NCI-H446 treated with DMSO at 0.1 percent for 48 hours (cell line): ENCODE data around the gene CROCC2.
A peak's percentile ranks its signal among the peaks of the same experiment; 100 is the strongest.

Source experiments
- DNase-seq: peaks from one replicate; lab custom pipeline; 2025; lab: John Stamatoyannopoulos, UW

Gene CROCC2

DNA sequence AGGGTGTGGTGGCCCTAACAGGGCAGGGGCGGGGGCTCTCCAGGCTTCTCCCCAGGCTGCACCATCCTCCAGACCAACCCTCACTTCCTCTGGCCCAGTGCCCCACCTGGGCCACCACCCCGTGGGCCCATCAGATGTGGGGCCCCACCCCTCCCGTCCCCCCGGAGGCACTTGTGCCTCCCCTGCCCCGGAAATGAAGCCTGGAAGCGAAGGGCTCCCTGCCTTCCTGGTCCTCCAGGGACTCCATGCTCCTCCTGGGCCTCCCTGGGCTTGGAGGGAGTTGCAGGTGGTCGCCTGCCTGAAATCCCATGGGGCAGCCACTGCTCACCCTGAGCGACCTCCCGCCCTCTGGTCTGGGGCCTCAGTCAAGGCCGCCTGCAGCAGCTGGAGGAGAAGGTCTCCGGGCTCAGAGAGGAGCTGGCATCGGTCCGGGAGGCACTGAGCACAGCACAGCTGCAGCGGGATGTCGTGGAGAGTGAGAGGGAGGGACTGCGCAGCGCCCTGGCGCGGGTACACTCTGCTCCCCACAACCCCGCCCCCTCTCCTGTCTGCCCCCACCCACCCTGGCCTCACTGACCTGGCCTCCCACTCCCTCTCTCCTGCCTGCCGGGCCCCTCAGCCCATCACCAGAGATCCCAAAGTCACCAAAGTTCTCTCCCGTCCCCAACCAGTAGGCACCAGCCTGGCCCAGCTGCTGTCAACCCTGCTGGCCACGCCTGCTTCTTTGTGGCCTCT is 28.0 kb downstream of the CROCC2 start:
- DNase-seq, result no peak

DNA sequence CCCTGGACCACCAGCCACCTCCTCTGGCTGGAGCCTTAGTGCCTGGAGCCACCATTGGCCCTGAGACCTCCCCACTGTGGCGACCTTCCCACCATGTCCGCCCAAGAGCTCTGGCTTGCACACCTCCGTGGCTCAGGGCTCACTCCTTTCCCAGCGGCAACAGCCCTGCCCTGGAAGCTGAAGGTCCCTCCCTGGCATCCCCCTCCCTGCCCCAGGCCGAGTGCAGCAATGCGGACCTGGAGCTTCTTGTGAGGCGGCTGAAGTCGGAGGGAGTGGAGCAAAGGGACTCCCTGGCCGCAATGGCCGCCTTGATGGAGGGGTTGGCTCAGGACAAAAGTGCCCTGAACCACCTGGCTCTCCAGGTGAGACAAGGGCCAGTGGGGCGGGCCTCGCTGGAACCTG is 28.6 kb downstream of the CROCC2 start:
- no peak for DNase-seq

DNA sequence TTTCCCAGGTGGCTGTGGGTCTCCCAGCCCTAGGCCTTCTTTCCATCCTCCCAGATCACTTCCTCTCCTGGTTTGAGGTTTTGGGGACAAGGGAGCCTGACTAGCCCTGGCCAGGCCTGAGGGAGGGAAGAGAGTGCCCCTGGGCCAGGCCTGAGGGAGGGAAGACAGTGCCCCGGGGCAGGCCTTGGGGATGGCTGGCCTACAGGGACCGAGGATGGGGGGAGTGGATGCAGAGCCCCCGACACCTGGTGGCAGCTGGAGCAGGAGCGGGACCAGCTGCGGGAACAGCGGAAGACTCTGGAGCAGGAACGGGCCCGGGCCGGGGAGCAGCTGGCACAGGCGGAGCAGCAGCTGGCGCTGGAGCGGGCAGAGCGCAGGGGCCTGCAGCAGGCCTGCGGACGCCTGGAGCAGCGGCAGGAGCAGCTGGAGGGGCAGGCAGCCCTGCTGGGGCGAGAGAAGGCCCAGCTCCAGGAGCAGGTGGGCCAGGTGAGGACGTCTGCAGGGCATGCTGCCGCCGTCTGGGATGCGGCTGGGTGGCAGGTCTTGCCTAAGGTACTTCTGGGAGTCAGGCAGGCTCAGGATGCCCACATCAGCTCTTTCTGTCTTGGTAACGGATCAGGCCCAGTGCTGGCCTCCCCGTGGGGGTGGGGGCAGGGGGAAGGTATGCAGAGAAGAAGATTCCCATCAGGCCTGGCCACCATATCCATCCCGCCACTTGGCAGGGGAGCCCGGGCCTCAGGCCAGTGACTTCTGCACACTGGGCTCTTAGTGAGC is 29.2 kb downstream of the CROCC2 start:
- no peak for DNase-seq

DNA sequence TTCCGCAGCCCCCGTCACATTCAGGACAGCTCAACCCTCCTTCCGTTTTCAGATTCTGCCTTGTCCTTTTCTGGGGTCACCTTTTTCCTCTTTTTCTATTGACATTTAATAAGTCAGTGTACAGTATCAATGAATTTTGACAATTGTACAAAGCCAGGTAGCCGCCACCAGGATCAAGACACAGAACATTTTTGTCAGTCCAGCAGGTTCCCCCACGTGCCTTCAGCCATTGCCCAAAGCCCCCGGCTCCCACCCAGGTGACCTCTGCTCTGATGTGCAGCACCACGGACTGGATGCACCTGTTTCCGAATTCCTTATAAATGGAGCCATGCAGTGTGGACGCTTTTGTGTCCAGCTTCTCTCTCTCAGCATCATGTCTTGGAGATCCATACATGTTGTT is 30.0 kb downstream of the CROCC2 start:
- DNase-seq, result no peak

DNA sequence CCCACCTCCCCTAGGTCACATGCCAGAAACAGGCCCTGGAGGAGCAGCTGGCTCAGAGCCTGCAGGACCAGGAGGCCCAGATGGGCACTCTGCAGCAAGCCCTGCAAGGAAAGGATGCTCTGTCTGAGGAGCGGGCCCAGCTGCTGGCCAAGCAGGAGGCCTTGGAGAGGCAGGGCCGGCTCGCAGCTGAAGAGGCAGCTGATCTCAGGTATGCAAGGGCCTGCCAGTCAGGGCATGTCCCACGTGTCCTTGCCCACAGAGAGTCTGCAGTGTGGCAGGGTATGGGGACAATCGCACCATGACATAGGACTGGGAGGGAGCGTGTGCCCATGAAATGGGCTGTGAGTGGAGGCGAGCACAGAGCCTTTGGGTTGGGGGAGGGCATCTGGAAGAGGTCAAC is 39.9 kb downstream of the CROCC2 start:
- DNase-seq, result no peak

DNA sequence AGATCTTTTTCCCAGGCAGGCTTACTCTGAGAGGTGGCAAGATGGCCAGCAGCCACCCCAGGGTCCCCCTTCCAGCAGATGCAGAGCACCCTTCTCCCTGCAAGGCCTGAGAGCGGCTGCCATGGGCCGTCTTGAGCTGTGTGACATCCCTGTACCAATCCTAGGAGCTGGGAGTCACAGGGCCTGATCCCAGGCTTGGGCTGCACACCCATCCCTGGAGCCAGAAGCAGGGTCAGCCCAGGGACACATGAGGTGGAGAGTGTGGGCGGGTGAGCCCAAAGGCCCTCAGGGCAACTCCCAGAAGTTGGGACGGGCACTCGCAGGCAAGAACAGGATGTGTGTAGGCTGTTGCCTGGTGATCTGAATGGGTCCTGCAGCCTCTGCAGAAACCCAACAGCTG is 40.5 kb downstream of the CROCC2 start:
- no peak for DNase-seq

DNA sequence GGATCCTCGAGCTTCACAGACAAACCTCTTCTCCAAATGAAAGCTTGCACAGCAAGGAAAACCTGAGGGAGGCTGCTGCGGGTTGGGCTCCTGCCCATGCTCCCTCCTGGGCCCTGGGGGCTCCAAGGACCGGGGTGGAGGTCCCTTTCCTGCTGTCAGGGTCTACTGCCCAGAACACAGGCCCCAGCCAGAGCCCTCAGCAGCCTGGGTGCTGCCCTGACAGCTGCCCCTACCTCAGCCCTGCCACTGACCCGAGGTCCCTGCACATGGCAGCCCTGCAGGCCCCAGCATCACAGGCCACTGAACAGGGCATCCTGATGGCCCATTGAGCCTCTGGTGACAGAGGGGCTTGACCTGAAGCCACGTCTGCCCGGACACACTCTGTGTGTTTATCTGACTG is 41.0 kb downstream of the CROCC2 start:
- no peak for DNase-seq

DNA sequence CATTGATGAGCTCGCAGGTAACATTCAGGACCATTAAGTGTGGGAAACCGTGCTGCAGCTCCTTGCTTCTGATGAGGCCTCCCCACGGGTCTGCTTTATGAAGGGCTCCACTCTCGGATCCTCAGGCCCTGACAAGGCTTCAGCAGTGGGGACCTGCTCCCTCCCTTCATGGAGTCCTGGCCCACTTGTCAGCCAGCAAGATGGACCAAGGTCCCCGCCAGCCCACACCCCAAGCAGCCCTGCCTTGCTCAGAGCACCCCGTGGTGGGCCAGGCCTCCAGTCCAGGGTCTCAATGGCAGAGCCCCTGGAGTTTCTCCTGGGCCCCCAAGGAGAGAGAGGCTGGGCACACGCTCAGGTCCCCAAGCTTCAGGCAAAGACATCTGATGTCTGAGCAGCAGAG is 41.5 kb downstream of the CROCC2 start:
- no peak for DNase-seq

DNA sequence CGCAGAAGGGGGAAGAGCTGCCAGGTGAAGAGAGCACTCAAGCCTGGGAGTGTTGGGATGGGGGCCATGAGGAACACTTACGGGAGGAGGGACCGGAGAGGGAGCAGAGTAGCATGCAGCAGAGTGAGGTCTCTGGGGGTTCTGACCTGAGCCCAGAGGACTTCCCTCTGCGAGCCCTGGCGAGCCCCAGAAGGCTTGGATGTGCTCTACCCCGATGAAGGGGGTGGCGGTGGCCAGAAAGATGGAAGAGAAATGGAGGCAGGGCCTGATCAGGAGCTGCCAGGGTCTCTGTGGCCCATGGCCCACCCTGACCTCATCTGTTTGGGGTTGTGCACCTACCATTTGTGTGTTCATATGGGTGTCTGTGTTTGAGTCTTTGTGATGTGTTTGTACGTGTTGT is 42.0 kb downstream of the CROCC2 start:
- no peak for DNase-seq

DNA sequence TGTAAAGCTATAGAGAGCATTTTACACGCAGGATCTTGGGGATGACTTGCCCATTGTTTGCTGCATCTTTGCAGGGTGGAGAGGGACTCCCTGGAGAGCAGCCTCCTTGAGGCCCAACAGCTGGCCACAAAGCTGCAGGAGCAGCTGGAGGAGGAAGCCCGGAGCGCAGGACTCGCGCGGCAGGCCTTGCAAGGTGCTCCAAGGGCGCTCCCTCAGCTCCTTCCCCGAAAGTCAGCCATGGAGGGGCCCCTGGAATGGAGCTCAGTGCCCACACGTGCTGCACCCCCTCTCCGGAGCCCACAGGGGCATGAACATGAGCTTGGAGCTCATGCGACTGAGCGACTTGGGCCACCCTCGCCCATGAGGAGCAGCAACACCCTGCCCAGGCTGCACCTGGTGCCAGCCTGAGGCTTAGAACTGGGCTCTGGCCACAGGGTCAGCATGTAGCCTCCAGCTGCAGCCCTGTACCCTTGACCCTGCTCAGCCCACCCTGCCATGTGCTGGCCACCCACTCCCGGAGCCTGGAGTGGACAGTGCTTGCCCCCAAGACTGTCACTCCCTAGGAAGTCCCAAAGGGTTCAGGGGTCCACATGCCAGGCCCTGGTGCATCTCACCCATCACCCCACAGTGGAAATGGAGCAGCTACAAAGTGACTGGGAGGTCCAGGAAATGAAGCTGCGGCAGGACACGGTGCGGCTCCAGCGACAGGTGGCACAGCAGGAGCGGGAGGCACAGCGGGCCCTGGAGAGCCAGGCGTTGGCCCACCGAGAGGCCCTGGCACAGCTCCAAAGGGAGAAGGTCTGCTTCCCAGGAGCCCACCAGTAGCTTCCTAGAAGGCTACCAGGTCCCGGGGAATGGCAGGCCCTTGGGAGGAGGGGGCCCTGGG is 43.0 kb downstream of the CROCC2 start:
- no peak for DNase-seq

DNA sequence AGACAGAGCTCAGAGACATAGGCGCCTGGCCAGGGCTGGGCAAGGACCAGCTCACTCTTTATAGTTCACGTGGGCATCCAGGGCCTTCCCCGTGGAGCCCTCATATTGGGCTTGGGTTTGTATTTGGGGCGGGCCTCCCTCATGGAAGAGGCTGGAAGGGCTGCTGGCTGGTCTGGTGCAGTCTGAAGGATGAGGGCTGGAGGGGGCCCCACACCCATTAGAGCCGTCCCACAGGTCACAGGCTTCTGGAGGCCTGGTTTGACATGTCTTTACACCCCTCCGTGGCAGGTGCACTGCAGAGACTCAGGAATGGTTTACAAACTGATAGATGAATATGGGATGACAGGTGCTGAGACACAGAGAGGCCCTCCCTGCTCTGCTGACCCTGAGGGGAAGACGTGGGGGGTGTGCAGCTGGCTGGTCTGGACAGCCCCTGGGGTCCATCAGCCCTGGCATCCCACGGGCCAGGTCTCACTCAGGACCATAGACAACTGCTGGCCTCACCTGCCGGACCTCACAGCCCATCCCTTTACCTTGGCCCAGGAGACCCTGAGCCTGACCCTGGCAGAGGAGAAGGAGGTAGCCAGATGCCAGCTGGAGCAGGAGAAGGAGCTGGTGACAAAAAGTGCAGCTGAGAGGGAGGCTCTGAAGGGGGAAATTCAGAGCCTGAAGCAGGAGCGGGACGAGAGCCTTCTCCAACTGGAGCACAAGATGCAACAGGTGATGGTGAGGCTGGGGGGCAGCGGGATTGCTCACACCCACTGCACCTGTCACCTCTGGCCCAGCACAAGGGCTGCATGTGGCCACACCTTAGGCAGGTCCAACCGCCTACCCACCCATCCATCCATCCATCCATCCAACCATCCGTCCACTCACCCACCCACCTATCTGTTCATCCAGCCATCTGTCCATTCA is 43.9 kb downstream of the CROCC2 start:
- no peak for DNase-seq

DNA sequence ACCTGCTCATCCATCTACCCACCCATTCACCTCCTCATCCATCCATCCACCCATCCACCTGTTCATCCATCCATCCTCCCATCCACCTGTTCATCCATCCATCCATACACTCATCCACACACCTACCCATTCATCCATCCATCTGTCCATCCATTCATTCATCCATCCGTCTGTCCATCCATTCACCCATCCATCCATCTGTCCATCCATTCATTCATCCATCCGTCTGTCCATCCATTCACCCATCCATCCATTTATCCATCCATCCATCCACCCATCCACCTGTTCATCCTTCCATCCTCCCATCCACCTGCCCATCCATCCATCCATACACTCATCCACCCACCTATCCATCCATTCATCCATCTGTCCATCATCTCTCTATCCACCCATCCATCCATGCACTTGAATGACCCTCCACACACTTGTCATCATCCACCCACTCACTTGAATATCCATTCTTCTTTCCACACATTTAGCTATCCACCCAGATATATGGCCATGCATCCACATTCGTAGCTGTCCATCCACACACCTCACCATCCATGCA is 45.0 kb downstream of the CROCC2 start:
- DNase-seq, result no peak

DNA sequence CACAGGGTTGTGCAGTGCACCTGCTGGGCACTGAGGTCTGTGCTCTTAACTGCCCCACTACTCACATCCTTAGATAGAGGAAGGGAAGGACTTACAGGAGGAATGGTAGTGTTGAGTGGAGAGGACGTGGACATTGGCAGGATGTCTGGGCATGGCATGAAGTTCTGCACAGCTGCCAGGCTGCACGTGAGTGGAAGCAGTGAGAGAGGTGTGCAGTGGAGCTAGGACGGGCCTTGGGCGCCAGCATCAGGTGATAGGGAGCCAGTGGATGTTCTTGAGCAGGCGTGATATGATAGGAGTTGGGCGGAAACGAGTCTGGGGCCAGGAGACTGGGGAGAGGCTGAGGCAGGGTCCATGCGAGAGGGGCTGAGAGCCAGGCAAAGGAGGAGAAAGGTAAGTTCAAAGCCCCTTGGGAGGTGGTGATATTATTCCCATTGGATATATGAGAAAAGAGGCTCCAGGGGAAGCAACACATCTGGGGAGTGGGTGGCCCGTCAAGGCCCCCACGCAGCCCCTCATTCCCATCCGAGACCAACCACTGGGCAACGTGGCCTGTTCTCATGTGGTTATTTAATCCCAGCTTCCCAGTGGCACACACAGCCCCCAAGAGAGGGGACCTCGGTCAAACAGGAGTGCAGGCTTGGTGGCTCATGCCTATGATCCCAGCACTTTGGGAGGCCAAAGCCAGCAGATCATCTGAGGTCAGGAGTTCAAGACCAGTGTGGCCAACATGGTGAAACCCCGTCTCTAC is 46.5 kb downstream of the CROCC2 start:
- no peak for DNase-seq

DNA sequence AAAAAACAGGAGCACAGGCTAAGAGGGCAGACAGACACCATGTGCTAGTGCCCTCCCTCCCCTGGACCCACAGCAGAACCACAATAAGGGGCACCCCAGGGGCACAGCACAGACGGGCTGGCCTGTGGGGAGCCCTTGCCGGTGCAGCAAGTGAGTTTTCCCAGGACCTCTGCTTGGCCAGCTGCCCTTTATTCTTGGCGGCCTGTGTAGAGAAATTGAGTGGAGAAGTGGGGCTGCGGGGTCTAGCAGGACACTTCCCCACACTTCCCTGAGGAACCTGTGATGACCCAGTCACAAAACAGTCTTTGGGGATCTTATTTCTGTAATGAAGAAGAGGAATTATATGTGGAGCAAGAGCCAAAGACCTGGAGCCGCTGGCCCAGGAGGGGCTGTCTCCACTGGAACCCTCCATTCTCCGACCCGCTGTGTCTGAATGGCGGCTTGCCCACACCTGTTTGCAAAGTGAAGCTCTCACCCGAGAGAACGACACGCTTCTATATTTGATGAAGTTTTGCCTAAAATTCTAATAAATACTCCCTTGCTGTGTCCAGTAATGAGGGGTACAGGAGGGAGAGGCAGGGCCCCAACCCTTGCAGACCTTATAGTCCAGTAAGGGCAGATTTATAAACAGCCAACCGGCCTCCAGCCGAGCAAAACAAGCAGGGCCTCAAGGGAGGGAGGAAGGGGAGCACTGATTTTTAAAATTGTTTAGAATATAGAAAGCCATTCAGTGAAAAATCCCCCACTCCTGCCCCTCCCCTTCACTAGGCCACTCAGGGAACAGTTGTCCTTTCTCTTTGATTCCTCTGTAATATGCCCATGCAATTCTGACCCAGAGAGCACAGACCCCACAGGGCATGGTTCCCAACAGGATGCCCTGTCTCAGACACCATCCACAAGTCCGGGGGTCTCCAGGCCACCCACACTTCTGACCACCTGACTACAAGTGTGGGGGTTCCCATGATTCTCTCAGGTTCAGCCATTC is 47.6 kb downstream of the CROCC2 start:
- DNase-seq, result no peak

DNA sequence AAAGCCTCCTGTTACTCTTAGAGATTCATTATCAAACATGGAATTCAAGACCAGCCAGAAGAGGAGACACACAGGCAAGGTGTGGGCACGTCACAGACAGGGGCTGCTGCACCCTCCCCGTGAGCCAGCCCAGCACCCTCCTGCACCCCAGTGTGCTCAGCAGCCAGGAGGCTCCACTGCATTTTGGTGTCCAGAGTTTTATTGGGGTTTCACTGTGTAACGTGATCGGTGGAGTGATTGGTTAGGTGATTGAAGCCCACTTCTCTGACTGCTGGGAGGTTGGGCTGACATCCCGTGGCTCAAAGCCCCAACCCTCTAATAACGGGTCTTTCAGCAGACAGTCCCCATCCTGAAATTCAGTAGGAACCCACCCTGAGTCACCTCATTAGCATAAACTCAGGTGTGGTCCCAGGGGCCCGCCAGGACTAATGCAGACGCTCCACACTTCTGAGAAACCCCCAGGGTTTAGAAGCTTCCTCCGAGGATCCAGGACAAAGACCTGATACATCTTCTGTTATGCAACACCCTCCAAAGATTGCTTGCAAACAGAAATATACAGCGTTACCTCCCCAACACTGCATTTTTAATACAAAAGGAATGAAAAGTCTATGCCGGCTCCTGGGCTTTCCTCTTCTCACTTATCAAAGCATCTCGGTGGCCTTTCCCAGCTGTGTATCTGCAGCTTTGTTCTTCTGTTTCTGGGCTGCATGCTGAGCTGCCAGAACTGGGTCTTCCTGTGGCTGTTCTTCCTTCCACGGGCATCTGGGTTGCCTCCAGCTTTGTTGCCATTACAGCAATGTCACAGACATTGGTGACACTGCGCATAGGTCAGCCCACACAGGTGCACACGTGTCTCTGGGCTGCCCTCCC is 48.5 kb downstream of the CROCC2 start:
- DNase-seq, result no peak

DNA sequence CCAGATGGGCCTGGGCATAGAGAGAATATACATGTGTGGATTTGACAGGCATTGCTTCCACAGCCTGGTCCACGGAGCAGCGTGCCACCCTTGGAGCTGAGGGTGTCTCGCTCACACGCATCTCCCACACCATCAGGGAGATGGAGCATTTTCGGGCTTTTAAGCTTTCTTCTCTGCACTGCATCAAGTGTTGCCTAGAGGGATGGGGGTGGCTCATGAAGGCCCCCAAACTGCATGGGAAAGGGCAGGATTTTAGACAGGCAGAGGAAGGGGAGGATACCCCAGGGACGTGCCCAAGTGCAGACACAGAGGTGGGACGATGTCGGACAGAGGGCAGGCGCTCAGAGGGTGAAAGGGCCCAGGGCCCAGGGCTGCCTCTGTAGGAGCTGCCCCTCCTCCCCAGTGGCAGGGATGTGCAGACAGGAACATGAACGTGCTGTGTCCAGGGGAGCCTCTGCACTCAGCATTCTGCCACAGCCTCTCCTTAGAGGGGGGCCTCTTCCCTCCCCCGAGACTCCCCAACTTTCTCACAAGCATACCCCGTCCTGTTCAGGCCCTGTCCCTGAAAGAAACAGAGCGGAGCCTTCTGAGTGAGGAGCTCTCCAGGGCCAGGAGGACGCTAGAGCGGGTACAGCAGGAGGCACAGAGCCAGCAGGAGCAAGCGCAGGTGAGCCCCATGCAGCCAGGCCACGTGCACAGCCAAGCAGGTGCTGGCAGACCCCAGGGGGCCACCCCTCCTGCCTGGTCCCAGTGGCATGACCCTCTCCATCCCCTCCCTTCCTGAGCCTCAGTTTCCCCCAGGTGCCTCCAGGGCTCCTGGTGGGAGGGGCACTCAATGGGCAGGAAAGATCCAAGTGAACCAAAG is 49.4 kb downstream of the CROCC2 start:
- no peak for DNase-seq

DNA sequence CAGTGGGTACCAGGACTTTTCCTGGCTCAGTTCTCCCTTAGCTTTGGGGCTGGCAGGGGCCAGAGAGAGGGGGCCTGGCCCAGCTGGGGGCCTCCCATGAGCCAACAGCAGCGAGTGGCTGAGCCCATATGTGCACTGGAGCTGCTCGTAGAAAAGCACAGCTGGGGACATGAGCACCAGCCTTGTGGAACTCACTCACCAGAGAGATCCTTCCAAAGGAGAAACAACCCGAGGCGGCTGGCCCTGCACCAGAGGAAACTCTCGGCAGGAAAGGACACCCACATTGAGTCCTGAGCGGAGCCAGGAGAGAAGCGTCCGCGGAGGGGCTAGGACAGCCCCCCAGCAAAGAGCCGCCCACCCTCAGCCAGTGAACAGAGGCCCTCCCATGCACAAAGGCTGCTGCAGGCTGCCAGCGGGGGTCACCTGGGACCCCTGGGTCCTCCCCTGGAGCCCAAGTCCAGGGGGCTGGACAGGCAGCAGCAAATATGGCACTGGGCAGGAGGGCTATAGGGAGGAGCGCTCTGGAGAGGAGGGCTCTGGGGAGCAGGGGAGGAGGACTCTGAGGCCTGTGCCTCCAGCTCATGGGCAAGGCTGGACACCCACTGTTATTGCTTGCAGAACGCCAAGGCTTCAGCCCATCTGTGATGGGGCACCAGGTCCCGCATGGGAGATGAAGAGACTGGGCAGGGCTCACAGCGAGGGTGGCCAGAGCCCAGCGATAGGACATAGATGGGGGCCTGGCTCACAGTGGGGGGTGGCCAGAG is 50.2 kb downstream of the CROCC2 start:
- DNase-seq, result peak; percentile 46
